ENCODE results near the gene PTGES2.

Gene PTGES2
- total RNA-seq = 30.9 to 61.4 (median 56.9) reads per million in 9 experiments

- peaks cover 2 to 13% of the 10 kb centered on the region in 2 donors for H3K27me3 Mint-ChIP-seq
- H3K4me3 Mint-ChIP-seq = peak within 1 kb of the TSS; percentile 98 to 99
- H3K4me1 Mint-ChIP-seq (ENCODE audit: low read depth in 2 of 2) = peaks cover 26 to 32% of the 10 kb centered on the region in 2 donors
- H3K36me3 Mint-ChIP-seq (ENCODE audit: insufficient read depth) = peaks cover 27% of the 10 kb centered on the region
- peak within 1 kb of the TSS; percentile 98 to 99 for H3K27ac Mint-ChIP-seq
- DNase-seq (peak; percentile 78 to 79 (median 78)), ATAC-seq (replicated peaks) (peak; percentile 72)
- no peaks in the 10 kb centered on the region for H3K9me3 Mint-ChIP-seq
Observed at GRCh38 chr9:128127568-128127989, at the start of gene PTGES2. Gene PTGES2 (minus strand): TSS chr9:128127729. CDS start chr9:128127717, 12 bp downstream.

DNA sequence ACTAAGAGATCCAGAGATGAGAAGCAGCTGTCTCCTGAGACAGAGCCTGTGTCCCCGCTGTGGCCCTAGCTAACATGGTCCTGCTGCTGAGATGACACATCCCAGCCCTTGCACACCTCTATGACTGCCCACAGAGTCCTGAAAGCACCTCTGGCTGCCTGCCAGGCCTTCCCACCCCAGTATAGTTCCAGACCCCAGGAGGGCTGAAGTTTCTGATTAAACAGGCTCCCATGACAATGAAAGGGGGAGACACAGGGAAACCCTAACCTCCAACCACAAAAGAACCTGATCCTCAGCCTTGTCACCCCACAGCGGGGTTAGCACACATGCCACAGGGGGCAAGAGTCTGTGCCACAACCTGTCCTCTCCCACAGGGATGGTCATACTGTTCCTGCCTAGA, 48.2 kb upstream of the PTGES2 start:
- Mint-ChIP-seq H3K27ac (peak overlapping the region in 1 of 2 donors; percentile 51), H3K36me3 (ENCODE audit: insufficient read depth) (peaks cover 53% of the 10 kb centered on the region), H3K9me3 (no peaks in the 10 kb centered on the region), H3K4me1 (ENCODE audit: low read depth in 2 of 2) (no peaks in the 10 kb centered on the region), H3K4me3 (no peak overlapping the region), H3K27me3 (no peaks in the 10 kb centered on the region)
- no peak for ATAC-seq (replicated peaks)
- no peak for DNase-seq

DNA sequence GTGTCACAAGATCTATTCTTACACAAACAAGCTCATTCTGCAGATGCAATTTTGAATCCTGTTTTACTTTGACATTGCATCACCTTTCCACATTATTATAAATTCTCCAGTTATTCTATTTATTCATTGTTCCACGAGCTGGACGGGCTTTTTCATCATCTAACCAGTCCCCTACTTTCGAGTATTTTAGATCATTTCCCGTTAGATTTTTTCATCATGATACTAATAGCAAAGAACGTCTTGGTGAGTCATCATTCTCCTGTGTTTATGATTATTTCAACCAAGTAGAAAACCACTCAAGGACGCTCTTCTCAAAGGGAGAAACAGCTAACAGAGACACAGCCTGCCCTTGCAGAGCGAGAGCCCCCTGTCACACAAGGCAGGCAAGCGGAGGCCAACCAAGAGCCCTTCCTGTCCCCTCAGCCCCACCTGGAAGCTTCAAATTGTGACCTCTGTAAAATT, 47.6 kb upstream of the PTGES2 start:
- Mint-ChIP-seq H3K4me1 (ENCODE audit: low read depth in 2 of 2) (no peaks in the 10 kb centered on the region), H3K27me3 (no peaks in the 10 kb centered on the region), H3K9me3 (no peaks in the 10 kb centered on the region), H3K4me3 (no peak overlapping the region), H3K36me3 (ENCODE audit: insufficient read depth) (peaks cover 49% of the 10 kb centered on the region), H3K27ac (peak overlapping the region in 1 of 2 donors; percentile 51)
- no peak for DNase-seq
- no peak for ATAC-seq (replicated peaks)

DNA sequence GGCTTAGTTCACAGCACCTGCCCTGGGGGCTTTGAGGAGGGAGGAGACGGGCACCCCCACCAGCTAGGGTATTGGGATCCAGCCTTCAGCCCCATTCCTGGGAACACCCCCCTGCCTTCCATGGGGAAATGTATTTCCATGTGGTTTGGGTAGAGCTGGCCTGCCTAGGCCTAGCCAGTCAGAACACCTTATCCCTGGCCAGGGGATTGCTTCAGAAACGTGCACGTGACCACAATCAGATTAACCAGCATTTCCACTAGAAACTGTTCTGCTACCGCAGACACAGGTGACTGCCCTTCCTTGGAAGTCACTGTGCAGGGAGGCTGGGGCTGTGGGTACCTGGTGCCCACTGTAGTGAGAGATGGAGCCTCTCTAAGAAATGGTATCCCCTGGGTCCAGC, 46.5 kb upstream of the PTGES2 start:
- ATAC-seq (replicated peaks) (no peak), DNase-seq (no peak)
- H3K9me3 Mint-ChIP-seq = no peaks in the 10 kb centered on the region
- no peak overlapping the region for H3K27ac Mint-ChIP-seq
- no peaks in the 10 kb centered on the region for H3K27me3 Mint-ChIP-seq
- H3K4me1 Mint-ChIP-seq (ENCODE audit: low read depth in 2 of 2) = no peaks in the 10 kb centered on the region
- H3K36me3 Mint-ChIP-seq (ENCODE audit: insufficient read depth) = peaks cover 49% of the 10 kb centered on the region
- no peak overlapping the region for H3K4me3 Mint-ChIP-seq

- Mint-ChIP-seq H3K36me3 (ENCODE audit: insufficient read depth) (peaks cover 49% of the 10 kb centered on the region), H3K27ac (peak overlapping the region in 1 of 2 donors; percentile 59)
Observed at GRCh38 chr9:128169925-128170324, 42.4 kb upstream of the PTGES2 start.

GRCh38 chr9:128169492-128169891, 42.0 kb upstream of the PTGES2 start:
- H3K4me1 Mint-ChIP-seq (ENCODE audit: low read depth in 2 of 2) = no peaks in the 10 kb centered on the region
- H3K4me3 Mint-ChIP-seq = no peak overlapping the region
- ATAC-seq (replicated peaks) = no peak
- H3K27ac Mint-ChIP-seq = peak overlapping the region in 1 of 2 donors; percentile 59
- no peaks in the 10 kb centered on the region for H3K9me3 Mint-ChIP-seq
- DNase-seq = no peak
- H3K27me3 Mint-ChIP-seq = no peaks in the 10 kb centered on the region
- H3K36me3 Mint-ChIP-seq (ENCODE audit: insufficient read depth) = peaks cover 52% of the 10 kb centered on the region

More at GRCh38 chr9:128169925-128170324, 42.4 kb upstream of the PTGES2 start:
- no peak for DNase-seq
- no peak overlapping the region for H3K4me3 Mint-ChIP-seq
- no peaks in the 10 kb centered on the region for H3K4me1 Mint-ChIP-seq (ENCODE audit: low read depth in 2 of 2)
- no peak for ATAC-seq (replicated peaks)
- no peaks in the 10 kb centered on the region for H3K9me3 Mint-ChIP-seq
- H3K27me3 Mint-ChIP-seq = no peaks in the 10 kb centered on the region

- Mint-ChIP-seq H3K9me3 (no peaks in the 10 kb centered on the region), H3K27ac (no peak overlapping the region), H3K36me3 (ENCODE audit: insufficient read depth) (peaks cover 49% of the 10 kb centered on the region), H3K4me1 (ENCODE audit: low read depth in 2 of 2) (no peaks in the 10 kb centered on the region), H3K4me3 (no peak overlapping the region), H3K27me3 (no peaks in the 10 kb centered on the region)
- ATAC-seq (replicated peaks) (no peak), DNase-seq (no peak)
Observed at GRCh38 chr9:128168731-128169308, 41.3 kb upstream of the PTGES2 start.

GRCh38 chr9:128167209-128167608, 39.7 kb upstream of the PTGES2 start:
- Mint-ChIP-seq H3K27ac (peak overlapping the region in 1 of 2 donors; percentile 31), H3K9me3 (no peaks in the 10 kb centered on the region), H3K27me3 (no peaks in the 10 kb centered on the region), H3K36me3 (ENCODE audit: insufficient read depth) (peaks cover 36% of the 10 kb centered on the region), H3K4me3 (no peak overlapping the region), H3K4me1 (ENCODE audit: low read depth in 2 of 2) (peaks cover 2 to 5% of the 10 kb centered on the region in 2 donors)
- DNase-seq (no peak), ATAC-seq (replicated peaks) (no peak)

- H3K27ac Mint-ChIP-seq = no peak overlapping the region
- peaks cover 4 to 9% of the 10 kb centered on the region in 2 donors for H3K4me1 Mint-ChIP-seq (ENCODE audit: low read depth in 2 of 2)
- ATAC-seq (replicated peaks) (no peak), DNase-seq (no peak)
- H3K27me3 Mint-ChIP-seq = no peaks in the 10 kb centered on the region
- H3K4me3 Mint-ChIP-seq = no peak overlapping the region
- no peaks in the 10 kb centered on the region for H3K9me3 Mint-ChIP-seq
- peaks cover 29% of the 10 kb centered on the region for H3K36me3 Mint-ChIP-seq (ENCODE audit: insufficient read depth)
Observed at GRCh38 chr9:128166169-128166568, 38.6 kb upstream of the PTGES2 start.

GRCh38 chr9:128164307-128164885, 36.9 kb upstream of the PTGES2 start:
- no peak for ATAC-seq (replicated peaks)
- H3K27ac Mint-ChIP-seq = no peak overlapping the region
- no peak overlapping the region for H3K4me3 Mint-ChIP-seq
- no peak for DNase-seq
- peaks cover 29% of the 10 kb centered on the region for H3K36me3 Mint-ChIP-seq (ENCODE audit: insufficient read depth)
- peaks cover 9 to 12% of the 10 kb centered on the region in 2 donors for H3K4me1 Mint-ChIP-seq (ENCODE audit: low read depth in 2 of 2)
- H3K9me3 Mint-ChIP-seq = no peaks in the 10 kb centered on the region
- H3K27me3 Mint-ChIP-seq = no peaks in the 10 kb centered on the region

- no peak for DNase-seq
- Mint-ChIP-seq H3K27me3 (no peaks in the 10 kb centered on the region), H3K9me3 (no peaks in the 10 kb centered on the region), H3K27ac (no peak overlapping the region), H3K36me3 (ENCODE audit: insufficient read depth) (peaks cover 30% of the 10 kb centered on the region), H3K4me3 (no peak overlapping the region), H3K4me1 (ENCODE audit: low read depth in 2 of 2) (peaks cover 12 to 15% of the 10 kb centered on the region in 2 donors)
- ATAC-seq (replicated peaks) = no peak
Observed at GRCh38 chr9:128163523-128164306, 36.2 kb upstream of the PTGES2 start.

- H3K9me3 Mint-ChIP-seq = no peaks in the 10 kb centered on the region
- no peak overlapping the region for H3K27ac Mint-ChIP-seq
- ATAC-seq (replicated peaks) = no peak
- H3K36me3 Mint-ChIP-seq (ENCODE audit: insufficient read depth) = peaks cover 28% of the 10 kb centered on the region
- no peaks in the 10 kb centered on the region for H3K27me3 Mint-ChIP-seq
- no peak overlapping the region for H3K4me3 Mint-ChIP-seq
- no peak for DNase-seq
- H3K4me1 Mint-ChIP-seq (ENCODE audit: low read depth in 2 of 2) = peaks cover 12 to 15% of the 10 kb centered on the region in 2 donors
Observed at GRCh38 chr9:128163027-128163515, 35.5 kb upstream of the PTGES2 start.

GRCh38 chr9:128162215-128163026, 34.9 kb upstream of the PTGES2 start:
- Mint-ChIP-seq H3K4me1 (ENCODE audit: low read depth in 2 of 2) (peaks cover 12 to 15% of the 10 kb centered on the region in 2 donors), H3K36me3 (ENCODE audit: insufficient read depth) (peaks cover 27% of the 10 kb centered on the region), H3K4me3 (peak overlapping the region; percentile 8 to 85), H3K9me3 (no peaks in the 10 kb centered on the region), H3K27me3 (no peaks in the 10 kb centered on the region), H3K27ac (no peak overlapping the region)
- ATAC-seq (replicated peaks) (no peak), DNase-seq (no peak)
